ENCODE results near the gene NKAIN4.
"Not testable (repeated sequence)": the region's sequence is repeated elsewhere in the genome, so short reads cannot be mapped to it uniquely, and the experiment has no call there.

NKAIN4 gene

GRCh38 chr20:63255931-63256704 lies 1.9 kb upstream of the NKAIN4 start:
- no peak for DNase-seq (ENCODE audit: low read depth)

- DNase-seq (ENCODE audit: low read depth), result no peak
These were observed 532 bp upstream of the NKAIN4 start for GRCh38 chr20:63254606-63255384.

GRCh38 chr20:63253438-63254231 lies 628 bp downstream of the NKAIN4 start:
- no peak for DNase-seq (ENCODE audit: low read depth)

GRCh38 chr20:63253065-63253437 lies 1.2 kb downstream of the NKAIN4 start:
- DNase-seq (ENCODE audit: low read depth), result no peak

- DNase-seq (ENCODE audit: low read depth), result no peak
These were observed 2.0 kb downstream of the NKAIN4 start for GRCh38 chr20:63252284-63252711.

GRCh38 chr20:63251350-63251749 lies 2.9 kb downstream of the NKAIN4 start:
- DNase-seq (ENCODE audit: low read depth), result not testable (repeated sequence)

- DNase-seq (ENCODE audit: low read depth), result no peak
These were observed 4.4 kb downstream of the NKAIN4 start for GRCh38 chr20:63249891-63250290.

- DNase-seq (ENCODE audit: low read depth), result no peak
These were observed 5.2 kb downstream of the NKAIN4 start for GRCh38 chr20:63248835-63249591.

- no peak for DNase-seq (ENCODE audit: low read depth)
These were observed 6.5 kb downstream of the NKAIN4 start for GRCh38 chr20:63247671-63248228.

- no peak for DNase-seq (ENCODE audit: low read depth)
These were observed 7.6 kb downstream of the NKAIN4 start for GRCh38 chr20:63246490-63247288.

- no peak for DNase-seq (ENCODE audit: low read depth)
These were observed 9.8 kb downstream of the NKAIN4 start for GRCh38 chr20:63244468-63244867.

- DNase-seq (ENCODE audit: low read depth), result no peak
These were observed 10.5 kb downstream of the NKAIN4 start for GRCh38 chr20:63243604-63244247.

- no peak for DNase-seq (ENCODE audit: low read depth)
These were observed 11.5 kb downstream of the NKAIN4 start for GRCh38 chr20:63242736-63243135.

- no peak for DNase-seq (ENCODE audit: low read depth)
These were observed 13.0 kb downstream of the NKAIN4 start for GRCh38 chr20:63241272-63241671.

- DNase-seq (ENCODE audit: low read depth), result no peak
These were observed 14.3 kb downstream of the NKAIN4 start for GRCh38 chr20:63240004-63240403.

- no peak for DNase-seq (ENCODE audit: low read depth)
These were observed 14.8 kb downstream of the NKAIN4 start for GRCh38 chr20:63239431-63239830.

- no peak for DNase-seq (ENCODE audit: low read depth)
These were observed 15.6 kb downstream of the NKAIN4 start for GRCh38 chr20:63238514-63239125.

GRCh38 chr20:63238031-63238430 lies 16.2 kb downstream of the NKAIN4 start:
- DNase-seq (ENCODE audit: low read depth), result no peak

GRCh38 chr20:63236116-63236837 lies 18.0 kb downstream of the NKAIN4 start:
- no peak for DNase-seq (ENCODE audit: low read depth)

Data from non-pigmented ciliary epithelial cell (primary cell).